SW480 (cell line): Measurements from ENCODE around the gene MEIS1.
A peak's percentile ranks its signal among the peaks of the same experiment; 100 is the strongest.

ENCODE experiments used
- DNase-seq: peaks from one replicate; pipeline ENCODE4 v3.0.0-alpha.2; 2016; ENCODE audit warnings: low spot score

Gene MEIS1

DNA sequence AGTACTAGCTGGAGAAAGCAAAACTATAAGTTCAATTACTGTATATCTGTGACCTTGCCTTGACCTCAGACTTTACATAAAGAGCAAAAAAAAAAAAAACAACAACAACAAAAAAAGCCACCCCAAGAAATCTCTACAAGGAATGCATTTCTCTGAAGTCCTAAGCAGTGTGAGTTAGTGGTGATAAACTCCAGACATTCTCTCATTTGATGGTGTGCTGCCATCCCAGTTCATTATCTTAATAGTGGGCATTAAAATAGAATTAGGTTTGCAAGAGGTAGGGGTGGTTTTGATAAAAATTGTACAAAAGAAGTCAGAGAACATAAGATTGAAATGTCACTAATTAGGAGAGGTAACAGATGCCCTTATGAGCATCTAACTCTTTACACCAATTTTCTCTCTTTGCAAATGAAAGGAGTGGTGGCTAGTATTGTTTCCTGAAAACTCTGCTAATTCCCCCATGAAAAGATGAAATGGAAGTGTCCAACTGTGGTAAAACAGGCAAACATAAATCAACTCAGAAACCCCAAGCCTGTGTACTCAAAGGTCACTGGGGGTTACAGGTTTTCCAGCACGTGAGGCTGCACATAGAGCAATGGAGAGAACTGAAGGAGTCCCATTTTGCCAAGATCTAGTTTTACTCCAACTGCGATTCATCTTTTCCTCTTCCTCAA is 131.9 kb downstream of the MEIS1 start:
- no peak for DNase-seq

DNA sequence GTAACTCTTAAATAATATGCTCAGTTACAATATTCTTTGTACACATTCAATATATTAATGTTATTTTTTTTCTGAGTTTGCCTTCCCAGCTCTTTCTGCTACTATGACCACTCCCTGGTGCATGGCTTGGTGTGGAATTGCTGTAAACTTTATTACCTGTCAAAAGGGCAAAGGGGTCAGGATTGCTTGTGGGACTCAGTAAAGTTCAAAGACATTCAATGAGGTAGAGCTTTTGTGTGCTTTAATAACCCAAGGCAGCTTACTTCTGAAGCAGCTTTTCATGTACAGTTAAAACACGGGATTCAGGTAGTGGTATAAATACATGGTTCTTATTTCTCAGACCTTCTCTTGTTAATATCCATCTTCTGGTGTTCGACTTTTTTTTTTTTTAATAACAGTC is 132.8 kb downstream of the MEIS1 start:
- DNase-seq: peak; percentile 70

DNA sequence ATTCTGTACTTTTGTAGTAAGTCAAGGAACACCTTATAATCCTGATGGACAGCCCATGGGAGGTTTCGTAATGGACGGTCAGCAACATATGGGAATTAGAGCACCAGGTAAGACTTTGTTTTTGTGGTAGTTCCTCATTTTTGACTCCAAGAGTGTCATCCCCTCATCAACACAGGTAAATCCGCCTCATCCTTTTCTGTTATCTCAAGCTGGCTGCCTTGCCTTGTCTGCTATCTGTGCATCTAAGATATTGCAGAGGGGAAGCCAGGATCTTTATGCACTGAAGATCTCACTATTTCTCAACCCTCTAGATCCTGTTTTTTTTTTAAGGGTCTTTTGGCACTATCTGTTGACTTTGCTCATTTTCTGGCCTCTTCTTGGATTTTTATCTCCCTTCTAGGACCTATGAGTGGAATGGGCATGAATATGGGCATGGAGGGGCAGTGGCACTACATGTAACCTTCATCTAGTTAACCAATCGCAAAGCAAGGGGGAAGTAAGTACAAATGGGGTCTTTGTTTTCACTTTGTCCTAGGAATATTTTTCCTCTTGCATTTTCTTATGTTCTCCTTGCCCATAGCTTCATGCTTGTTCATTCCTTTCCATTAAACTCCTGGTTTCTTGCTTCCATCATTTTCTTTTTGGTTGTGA is 133.8 kb downstream of the MEIS1 start:
- no peak for DNase-seq

DNA sequence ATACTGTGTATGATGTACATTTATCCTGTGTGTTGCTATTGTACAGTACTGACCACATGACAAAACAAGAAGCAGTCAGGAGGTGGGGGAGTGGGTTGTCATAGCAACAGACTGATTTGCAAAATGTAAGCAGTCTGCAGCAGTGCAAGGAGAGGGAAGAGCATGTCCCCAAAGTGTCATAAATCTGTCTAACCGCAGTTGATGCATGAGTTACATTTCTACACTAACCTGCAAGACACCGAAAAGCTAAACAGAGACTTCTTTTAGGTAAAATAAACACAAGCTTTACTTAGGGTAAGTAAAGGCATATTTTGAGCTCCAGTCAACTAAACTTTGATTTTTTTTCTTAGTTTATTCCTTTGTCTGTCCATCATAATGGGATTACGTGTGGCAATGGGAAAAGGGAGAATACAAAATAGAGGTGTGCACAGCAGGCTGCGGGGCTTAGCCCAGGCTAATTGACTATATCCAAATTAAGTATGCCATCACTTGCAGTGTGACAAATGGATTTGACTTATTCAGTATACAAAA is 134.5 kb downstream of the MEIS1 start:
- no peak for DNase-seq

DNA sequence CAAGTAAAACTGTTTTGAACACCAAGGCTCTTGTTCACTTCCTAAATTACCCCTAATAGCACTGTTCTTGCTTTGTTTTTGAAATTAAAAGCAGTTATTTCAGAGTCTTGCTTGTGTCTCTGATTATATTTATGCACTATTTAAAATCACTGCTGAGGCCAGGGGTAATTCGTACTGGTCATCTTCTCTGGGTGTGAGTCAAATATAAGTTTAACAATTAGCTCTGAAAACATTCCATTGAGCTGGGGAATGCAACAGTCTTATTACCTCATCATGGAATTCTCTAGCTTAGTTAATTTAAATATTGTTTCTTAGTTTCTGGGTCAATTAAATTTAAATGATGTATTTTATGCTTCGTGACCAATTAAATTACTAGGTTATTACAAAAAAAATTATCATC is 135.0 kb downstream of the MEIS1 start:
- DNase-seq: no peak

DNA sequence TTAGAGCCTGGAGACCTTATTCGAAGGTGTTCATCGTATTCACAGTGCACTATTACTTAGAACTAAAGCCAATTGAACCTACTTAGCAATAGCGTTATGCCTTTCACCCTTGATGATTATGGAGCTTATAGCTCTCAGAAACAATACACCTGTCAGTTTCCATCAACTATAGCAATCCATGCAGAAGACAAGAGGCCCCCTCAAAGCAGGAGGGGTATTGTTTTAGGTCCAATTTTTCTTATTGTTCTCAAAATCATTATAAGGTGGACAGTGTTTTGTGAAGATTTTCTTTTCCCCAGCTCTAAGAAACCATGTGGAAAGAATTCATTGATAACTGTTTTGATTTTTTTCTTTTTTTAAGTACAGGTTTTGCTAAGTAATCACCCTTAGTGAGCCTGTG is 135.5 kb downstream of the MEIS1 start:
- no peak for DNase-seq

DNA sequence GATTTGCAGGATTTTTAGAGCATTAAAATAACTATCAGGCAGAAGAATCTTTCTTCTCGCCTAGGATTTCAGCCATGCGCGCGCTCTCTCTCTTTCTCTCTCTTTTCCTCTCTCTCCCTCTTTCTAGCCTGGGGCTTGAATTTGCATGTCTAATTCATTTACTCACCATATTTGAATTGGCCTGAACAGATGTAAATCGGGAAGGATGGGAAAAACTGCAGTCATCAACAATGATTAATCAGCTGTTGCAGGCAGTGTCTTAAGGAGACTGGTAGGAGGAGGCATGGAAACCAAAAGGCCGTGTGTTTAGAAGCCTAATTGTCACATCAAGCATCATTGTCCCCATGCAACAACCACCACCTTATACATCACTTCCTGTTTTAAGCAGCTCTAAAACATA is 137.0 kb downstream of the MEIS1 start:
- DNase-seq: no peak

DNA sequence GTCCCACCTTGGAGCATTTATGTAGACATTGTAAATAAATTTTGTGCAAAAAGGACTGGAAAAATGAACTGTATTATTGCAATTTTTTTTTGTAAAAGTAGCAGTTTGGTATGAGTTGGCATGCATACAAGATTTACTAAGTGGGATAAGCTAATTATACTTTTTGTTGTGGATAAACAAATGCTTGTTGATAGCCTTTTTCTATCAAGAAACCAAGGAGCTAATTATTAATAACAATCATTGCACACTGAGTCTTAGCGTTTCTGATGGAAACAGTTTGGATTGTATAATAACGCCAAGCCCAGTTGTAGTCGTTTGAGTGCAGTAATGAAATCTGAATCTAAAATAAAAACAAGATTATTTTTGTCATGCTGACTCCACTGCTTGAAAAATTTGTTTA is 137.5 kb downstream of the MEIS1 start:
- no peak for DNase-seq

DNA sequence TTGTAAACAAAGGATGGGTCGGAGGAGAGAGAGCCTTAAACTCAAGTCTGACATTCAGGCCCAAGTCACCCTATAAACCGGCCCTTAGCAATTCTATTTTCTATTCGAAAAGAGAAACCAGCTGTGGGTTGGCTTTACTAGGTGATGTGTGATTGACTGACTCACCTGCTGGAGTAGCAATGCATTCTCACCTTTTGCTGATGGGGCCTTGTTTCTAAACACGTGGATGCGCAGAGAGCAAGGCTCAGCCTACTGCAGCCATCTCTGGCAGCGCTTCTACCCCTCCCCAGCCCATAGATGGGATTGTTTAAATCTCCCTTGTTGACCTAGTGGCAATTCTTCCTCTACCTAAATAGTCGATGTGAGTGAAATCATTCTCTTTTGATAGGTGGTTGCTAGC is 138.5 kb downstream of the MEIS1 start:
- DNase-seq: no peak

DNA sequence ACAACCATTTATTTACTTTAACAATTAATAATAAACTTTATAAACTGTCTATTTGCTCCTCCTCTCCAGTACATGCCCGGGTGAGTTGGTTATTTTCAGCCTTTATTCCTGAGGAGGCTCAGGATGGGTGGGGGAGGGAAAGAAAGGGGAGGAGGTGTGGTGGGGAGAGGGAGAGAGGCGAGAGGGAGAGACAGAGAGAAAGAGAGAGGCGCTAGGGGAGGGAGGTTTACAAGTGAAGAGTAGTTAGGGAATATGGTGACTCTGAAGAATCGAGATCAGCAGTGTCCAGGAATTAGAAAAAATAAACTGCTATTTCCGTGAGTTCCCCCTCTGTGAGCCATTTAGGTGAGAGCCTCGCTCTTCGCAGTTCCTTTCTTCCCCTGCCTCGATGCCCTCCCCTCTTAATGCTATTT is 138.9 kb downstream of the MEIS1 start:
- no peak for DNase-seq

DNA sequence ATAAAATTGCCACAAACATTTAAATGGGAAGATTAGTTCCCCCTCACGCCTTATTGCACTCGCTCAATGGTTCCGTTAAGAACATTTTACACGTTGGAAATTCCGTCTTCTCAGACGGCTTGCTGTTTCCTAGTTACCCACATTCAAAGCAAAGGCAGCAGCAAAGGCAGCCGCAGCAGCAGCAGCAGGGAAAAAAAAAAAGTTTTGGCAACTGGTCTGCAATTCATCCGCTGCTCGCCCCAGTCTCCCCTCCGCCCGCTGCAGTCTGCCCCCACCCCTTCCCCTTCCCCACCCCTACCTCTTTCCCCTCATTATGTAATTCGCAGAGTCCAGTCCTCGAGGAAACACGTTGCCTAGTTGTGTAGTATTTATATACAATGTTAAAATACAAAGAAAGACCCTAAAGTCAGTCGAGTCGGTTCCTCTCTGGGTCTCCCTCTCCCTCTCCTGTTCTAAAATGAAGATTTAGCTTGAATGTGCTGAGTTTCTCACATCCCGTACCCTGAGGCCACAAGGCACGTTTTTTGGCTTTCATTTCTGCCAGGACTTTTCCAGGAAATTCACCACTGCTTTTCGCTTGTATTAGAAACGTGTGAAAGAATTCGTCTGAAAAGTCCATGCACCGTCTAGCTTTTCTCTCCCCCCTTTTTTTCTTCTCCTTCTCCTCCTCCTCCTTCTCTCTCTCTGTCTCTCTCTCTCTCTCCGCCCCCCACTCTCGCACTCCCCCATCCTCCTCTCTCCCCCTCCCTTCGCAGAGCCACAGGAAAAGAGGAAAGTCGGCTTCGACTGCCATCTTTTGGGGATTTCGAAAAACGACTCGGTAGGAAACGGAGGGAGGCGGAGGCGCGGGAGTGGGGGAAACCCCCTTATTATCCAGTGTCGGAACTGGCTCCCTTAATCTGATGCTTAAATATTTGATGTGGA is 140.0 kb downstream of the MEIS1 start:
- DNase-seq: peak; percentile 62

DNA sequence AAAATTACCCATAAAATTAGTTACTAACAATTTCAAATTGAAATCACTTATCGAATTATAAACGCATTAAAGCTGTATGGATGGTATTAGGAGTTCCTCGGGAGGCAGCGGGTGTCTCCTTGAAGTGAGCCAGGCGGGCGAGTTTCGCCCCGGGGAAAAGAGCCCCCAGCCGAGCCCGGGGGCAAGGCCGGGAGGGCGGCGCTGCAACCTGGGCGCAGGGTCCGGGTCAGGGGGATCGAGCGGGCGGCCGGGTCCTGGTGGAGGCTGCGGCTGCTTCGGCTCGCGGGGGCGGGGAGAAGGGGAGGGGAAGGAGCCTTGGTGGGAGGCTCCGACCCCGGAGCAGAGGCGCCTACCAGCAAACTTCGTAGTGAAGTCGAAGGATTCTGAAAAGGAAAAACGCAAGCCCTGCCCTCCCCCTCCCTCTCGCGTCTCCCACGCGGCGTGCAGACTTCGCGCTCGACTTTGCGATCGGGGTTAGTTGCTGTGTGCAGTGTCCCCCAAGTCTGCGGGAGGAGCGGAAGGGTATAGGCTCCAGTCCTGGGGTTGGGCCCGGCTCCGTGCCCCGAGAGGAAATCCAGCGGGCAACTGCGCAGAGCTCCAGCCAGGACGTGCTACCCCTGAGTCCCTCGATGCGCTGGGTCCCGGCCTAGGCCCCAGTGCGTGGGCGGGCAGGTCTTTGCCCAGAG is 140.8 kb downstream of the MEIS1 start:
- DNase-seq: no peak

DNA sequence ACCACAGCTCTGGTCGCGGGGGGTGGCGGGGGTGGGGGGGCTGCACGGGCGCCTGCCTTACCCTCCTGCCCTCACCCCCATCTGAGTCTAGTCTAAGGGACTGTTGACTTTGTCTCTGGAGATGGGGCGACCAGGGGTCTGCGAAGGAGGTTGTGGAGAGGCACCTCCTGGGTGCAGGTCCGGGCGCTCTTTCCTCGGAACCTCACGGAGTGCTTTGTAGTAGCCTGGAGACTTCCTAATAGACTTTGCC is 141.3 kb downstream of the MEIS1 start:
- DNase-seq: no peak

DNA sequence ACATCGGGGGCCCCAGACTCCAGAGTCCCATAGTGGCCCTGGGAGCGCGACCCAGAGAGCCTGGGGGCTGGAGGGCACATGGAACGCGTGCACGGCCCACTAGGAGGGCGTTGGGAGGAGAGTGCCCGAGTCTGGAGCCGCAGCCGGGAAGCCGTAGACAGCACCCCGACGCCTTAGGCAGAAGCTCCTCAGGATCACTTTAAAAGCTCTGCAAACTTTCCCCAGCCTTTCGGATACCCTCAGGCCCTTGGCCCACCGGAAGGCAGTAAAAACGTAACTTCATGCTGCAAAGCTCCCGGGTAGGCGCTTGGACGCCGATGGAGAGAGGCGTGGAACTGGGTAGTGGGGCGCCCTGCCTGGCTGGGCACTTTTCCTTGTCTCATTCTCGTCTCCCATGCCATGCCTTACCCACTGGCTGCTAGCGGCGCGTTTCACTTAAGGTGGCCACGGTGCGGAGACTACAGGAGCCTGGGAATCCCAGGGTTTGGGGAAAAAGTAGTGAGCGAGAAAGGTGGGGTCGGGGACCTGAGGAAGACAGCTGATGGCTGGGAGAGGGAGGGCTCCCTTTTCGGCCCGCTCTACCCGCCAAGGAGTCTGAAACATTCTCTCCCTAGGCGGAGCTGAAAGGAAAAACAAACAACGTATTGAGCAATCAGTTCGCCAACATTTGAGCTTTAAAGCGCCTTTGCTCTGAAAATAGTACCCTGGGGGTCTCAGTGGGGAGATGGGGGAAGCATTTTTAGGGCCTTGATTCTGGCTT is 141.8 kb downstream of the MEIS1 start:
- DNase-seq: no peak

DNA sequence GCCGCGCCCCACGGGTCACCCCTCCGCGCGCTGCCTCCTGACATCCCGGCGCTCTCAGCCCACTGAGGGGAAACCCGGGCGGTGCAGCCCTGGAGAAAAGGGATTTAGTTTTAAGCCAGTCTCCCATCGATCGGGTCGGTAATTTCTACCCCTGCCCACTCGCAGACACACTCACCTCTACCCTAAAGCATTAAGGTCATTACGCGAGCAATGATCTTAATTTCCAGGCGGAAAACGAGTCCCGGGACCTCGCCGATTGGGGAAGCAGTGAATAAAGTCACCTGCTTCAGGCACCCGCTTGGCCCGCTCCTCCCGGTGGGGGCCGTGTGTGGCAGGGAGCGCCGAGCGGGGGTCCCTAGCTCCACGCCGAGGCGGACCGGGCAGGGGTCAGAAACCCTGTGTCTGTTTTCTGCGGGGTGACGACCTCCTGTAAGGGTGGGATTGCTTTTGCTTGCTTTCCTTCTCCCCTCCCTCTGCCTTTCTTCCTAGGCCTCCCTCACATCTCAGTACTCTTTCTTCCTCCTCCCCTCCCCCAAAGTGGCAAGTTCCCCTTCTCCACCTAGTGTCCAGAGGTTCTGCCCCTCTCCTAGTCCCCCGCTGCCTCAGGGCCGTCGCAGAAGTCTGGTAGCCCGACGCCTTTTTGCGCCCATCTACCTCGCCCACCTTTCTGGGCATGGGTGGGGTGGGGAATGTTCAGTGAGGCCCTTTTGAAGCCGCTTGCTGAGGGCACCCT is 142.6 kb downstream of the MEIS1 start:
- DNase-seq: no peak

DNA sequence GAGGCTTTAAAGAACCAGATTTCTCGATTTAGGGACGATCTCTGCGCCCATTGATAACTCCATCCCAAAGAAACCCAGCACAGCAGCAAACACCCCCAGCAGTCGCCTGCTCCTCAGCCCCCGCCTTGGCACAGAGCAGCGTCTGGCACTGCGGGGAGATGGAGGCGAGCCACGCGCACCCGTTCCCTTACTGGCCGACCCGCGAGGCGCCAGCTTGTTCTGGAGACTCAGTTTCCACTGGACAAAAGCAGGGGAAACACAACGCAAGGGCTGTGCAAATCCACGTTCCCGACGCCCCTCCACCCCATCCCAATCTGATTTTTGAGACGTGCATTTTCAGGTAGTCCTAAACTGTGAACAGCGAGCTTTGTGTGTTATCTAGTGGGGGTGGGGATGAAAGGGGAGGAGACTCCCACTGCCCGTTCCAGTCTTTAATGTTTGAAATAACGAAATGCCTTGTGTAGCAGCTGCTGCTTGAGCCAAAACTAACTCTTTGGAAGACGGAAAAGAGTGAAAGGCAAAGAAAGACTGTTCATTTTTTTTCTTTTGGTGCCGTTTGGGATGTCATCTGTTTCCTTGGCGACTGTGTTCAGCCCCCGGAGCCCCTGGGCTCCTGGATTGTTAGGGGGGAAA is 143.2 kb downstream of the MEIS1 start:
- no peak for DNase-seq

DNA sequence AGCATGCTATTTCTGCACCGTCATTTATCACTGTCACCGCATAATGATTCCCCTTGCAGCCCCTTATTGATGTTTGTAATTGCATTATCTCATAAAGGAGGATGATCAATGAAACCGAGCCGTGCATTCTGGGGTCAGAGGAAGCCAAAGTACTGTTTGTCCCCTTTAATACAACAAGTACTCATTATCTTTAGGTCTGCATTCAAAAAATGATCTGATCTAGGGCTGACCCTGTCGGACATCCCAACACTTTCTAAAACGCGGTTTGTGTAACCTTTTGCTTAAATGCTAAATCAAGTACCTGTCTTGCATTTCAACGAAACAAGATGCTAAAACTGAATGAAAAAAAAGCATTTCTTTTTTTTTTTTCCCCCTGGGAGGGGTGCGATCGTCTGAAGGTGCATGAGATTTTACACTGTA is 143.8 kb downstream of the MEIS1 start:
- DNase-seq: no peak

DNA sequence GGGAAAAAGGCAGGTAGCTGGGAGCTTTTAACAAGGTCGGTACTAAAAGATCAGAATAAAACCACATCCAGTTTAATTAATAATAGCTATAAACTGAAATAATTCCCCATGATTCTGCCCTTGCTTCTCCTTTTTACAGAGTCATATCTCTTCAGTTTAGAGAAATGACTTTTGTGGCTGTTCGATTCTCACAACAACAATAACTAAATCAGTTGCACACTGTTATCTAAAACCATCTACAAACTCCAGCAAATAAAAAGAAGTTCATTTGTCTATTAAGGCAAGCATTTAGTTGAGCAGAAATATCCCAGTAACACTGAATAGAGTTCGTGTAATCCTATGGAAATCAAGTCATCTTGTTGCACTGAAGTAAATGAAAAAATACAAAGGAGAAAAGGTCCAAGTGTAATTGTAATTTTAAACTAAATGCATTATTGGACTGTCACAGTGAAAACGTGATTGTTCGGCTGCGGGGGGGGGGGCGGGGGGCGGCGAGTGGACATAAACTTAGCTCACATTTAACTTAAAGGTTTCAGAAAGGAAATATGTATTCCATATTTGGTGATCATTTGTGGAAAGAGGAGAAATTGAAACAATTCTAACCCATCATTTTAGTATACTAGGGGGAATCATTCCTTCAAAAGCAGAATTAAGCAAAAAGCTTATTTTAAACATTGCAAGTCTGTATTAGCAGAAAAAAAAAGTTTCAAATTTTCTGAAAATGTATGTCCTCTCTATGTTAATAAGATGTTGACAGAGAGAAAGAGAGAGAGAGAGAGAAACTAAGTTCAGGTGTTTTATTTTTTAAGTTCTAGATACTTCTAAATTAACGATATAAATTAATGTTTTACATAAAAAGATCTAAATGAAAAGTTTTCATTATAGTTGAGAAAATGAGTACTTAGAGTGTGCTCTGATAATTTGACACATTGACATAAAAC is 144.5 kb downstream of the MEIS1 start:
- no peak for DNase-seq
